ENCODE measurements around the gene UCK1. TPM values are rescaled to one million over a fixed set of nuclear protein-coding genes. Genes with fewer than 3 reads are reported as not detected.
"Not testable (repeated sequence)": the region's sequence is repeated elsewhere in the genome, so short reads cannot be mapped to it uniquely, and the experiment has no call there.

UCK1 gene
- total and polyA plus RNA-seq, 2 experiments from 2014 or later, result 48.8 to 57.1 TPM

- Histone ChIP-seq H3K27ac (no peak overlapping the region), H3K36me3 (no peaks in the 10 kb centered on the region), H3K4me1 (ENCODE audit: low read depth) (no peaks in the 10 kb centered on the region), H3K9me3 (ENCODE audit: low read depth) (no peaks in the 10 kb centered on the region), H3K4me3 (no peak overlapping the region), H3K27me3 (peaks cover 31% of the 10 kb centered on the region)
- no peak for TF ChIP-seq CTCF (IDR thresholded peaks at IDR 0.05; ENCODE audit: low read depth, low read length)
- no peak for DNase-seq (ENCODE audit: low read depth in 1 of 2, low spot score in 1 of 2)
Measured at GRCh38 chr9:131554843-131555351, 23.8 kb upstream of the UCK1 start.

- TF ChIP-seq CTCF (IDR thresholded peaks at IDR 0.05; ENCODE audit: low read depth, low read length), result no peak
- no peaks in the 10 kb centered on the region for H3K9me3 ChIP-seq (ENCODE audit: low read depth)
Measured at GRCh38 chr9:131554087-131554842, 23.2 kb upstream of the UCK1 start.

GRCh38 chr9:131552030-131552429 is 21.0 kb upstream of the UCK1 start:
- TF ChIP-seq CTCF (IDR thresholded peaks at IDR 0.05; ENCODE audit: low read depth, low read length), result no peak
- DNase-seq (ENCODE audit: low read depth in 1 of 2, low spot score in 1 of 2), result no peak
- H3K4me3 ChIP-seq, result no peak overlapping the region
- no peaks in the 10 kb centered on the region for H3K9me3 ChIP-seq (ENCODE audit: low read depth)
- H3K27ac ChIP-seq, result no peak overlapping the region
- no peaks in the 10 kb centered on the region for H3K36me3 ChIP-seq
- peaks cover 32% of the 10 kb centered on the region for H3K27me3 ChIP-seq
- no peaks in the 10 kb centered on the region for H3K4me1 ChIP-seq (ENCODE audit: low read depth)

More at GRCh38 chr9:131554087-131554842, 23.2 kb upstream of the UCK1 start:
- Histone ChIP-seq H3K36me3 (no peaks in the 10 kb centered on the region), H3K4me1 (ENCODE audit: low read depth) (no peaks in the 10 kb centered on the region), H3K4me3 (no peak overlapping the region), H3K27ac (no peak overlapping the region), H3K27me3 (peaks cover 31% of the 10 kb centered on the region)
- DNase-seq (ENCODE audit: low read depth in 1 of 2, low spot score in 1 of 2), result no peak

- H3K36me3 ChIP-seq; H3K27ac ChIP-seq; DNase-seq (ENCODE audit: low read depth in 1 of 2, low spot score in 1 of 2); H3K4me3 ChIP-seq; H3K4me1 ChIP-seq (ENCODE audit: low read depth); H3K9me3 ChIP-seq (ENCODE audit: low read depth): not testable (repeated sequence)
- H3K27me3 ChIP-seq, result peaks cover 38% of the 10 kb centered on the region
Measured at GRCh38 chr9:131550465-131550864, 19.4 kb upstream of the UCK1 start.

GRCh38 chr9:131549186-131549585 is 18.1 kb upstream of the UCK1 start:
- not testable (repeated sequence) for H3K4me3 ChIP-seq; H3K27ac ChIP-seq; H3K9me3 ChIP-seq (ENCODE audit: low read depth); DNase-seq (ENCODE audit: low read depth in 1 of 2, low spot score in 1 of 2); H3K36me3 ChIP-seq; H3K4me1 ChIP-seq (ENCODE audit: low read depth)
- H3K27me3 ChIP-seq, result peaks cover 31% of the 10 kb centered on the region

GRCh38 chr9:131546336-131547084 is 15.4 kb upstream of the UCK1 start:
- Histone ChIP-seq H3K9me3 (ENCODE audit: low read depth) (no peaks in the 10 kb centered on the region), H3K36me3 (no peaks in the 10 kb centered on the region), H3K4me3 (peak overlapping the region; percentile 6), H3K27ac (no peak overlapping the region), H3K27me3 (peaks cover 22% of the 10 kb centered on the region), H3K4me1 (ENCODE audit: low read depth) (no peaks in the 10 kb centered on the region)
- peak; percentile 6 to 24 for DNase-seq (ENCODE audit: low read depth in 1 of 2, low spot score in 1 of 2)
- no peak for TF ChIP-seq CTCF (IDR thresholded peaks at IDR 0.05; ENCODE audit: low read depth, low read length)
